ENCODE measurements around the gene PNLIPRP2.

The PNLIPRP2 gene

DNA sequence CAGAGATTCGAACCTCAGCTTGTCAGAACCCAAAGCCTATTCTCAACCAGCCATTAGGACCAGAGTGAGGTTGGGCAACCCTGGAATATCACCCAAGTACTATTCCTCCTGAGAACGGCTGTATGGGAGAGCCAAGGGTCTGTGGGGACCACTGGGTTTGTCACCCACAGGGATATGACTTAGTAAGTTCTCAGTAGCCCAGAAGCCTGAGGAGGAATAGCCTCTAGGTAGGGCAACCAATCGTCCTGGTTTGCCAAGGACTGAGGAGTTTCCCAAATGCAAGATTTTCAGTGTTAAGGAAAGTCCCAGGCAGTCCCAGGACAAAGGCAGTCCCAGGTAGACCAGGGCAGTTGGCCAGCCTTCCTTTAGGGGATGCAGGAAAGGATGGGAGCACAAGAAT is 46.7 kb downstream of the PNLIPRP2 start:
- no peak overlapping the region for H3K4me2 ChIP-seq (ENCODE audit: low read depth, low read length)
- H3K36me3 ChIP-seq (replicated peaks; ENCODE audit: insufficient read depth, low read length): no peaks in the 10 kb centered on the region
- H3K9me3 ChIP-seq (replicated peaks; ENCODE audit: insufficient read depth, low read length): no peaks in the 10 kb centered on the region
- no peak overlapping the region for H2AFZ ChIP-seq (ENCODE audit: low read length)
- no peaks in the 10 kb centered on the region for H4K20me1 ChIP-seq (ENCODE audit: insufficient read depth, low read length)
- no peak overlapping the region for H3K27ac ChIP-seq (ENCODE audit: low read length)
- no peak overlapping the region for H3K4me3 ChIP-seq (ENCODE audit: low read length)
- H3K4me1 ChIP-seq (ENCODE audit: low read length): no peaks in the 10 kb centered on the region
- no peak for DNase-seq
- H3K9me2 ChIP-seq (replicated peaks; ENCODE audit: insufficient read depth, low read length): no peaks in the 10 kb centered on the region
- no peaks in the 10 kb centered on the region for H3F3A ChIP-seq (ENCODE audit: insufficient read depth, low read length)
- TF ChIP-seq EZH2phosphoT487 (IDR thresholded peaks at IDR 0.05; ENCODE audit: low read length) (no peak), EZH2 (optimal IDR thresholded peaks at IDR 0.05; ENCODE audit: low read depth, low read length) (no peak)
- TF ChIP-seq, protein P1, sequence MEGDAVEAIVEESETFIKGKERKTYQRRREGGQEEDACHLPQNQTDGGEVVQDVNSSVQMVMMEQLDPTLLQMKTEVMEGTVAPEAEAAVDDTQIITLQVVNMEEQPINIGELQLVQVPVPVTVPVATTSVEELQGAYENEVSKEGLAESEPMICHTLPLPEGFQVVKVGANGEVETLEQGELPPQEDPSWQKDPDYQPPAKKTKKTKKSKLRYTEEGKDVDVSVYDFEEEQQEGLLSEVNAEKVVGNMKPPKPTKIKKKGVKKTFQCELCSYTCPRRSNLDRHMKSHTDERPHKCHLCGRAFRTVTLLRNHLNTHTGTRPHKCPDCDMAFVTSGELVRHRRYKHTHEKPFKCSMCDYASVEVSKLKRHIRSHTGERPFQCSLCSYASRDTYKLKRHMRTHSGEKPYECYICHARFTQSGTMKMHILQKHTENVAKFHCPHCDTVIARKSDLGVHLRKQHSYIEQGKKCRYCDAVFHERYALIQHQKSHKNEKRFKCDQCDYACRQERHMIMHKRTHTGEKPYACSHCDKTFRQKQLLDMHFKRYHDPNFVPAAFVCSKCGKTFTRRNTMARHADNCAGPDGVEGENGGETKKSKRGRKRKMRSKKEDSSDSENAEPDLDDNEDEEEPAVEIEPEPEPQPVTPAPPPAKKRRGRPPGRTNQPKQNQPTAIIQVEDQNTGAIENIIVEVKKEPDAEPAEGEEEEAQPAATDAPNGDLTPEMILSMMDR (IDR thresholded peaks at IDR 0.05; ENCODE audit: low read length): no peak
- no peak overlapping the region for H3K9ac ChIP-seq (ENCODE audit: low read length)
- H3K79me2 ChIP-seq (ENCODE audit: low read length): no peaks in the 10 kb centered on the region
- no peaks in the 10 kb centered on the region for H3K27me3 ChIP-seq (replicated peaks; ENCODE audit: insufficient read depth, low read length)

DNA sequence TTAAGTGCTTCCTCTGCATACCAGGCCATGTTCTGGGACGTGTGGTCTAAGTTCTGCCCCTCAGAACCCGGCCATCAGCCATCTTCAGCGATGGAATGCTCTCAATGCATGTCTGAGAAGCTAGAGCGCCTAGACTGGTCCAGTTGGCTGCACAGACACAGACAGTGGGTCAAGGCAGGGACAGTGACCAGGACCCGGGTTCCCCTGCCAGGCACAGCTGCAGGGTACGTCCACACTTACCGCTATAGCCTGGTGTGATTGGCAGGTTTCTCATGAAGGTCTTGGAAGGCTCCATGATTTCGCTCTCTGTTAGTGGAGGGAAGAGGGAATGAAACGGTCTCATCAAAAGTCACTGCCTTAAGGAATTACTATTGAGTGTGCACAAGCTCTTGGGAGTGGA is 47.3 kb downstream of the PNLIPRP2 start:
- H3K36me3 ChIP-seq (replicated peaks; ENCODE audit: insufficient read depth, low read length): no peaks in the 10 kb centered on the region
- no peaks in the 10 kb centered on the region for H3K9me2 ChIP-seq (replicated peaks; ENCODE audit: insufficient read depth, low read length)
- TF ChIP-seq EZH2 (optimal IDR thresholded peaks at IDR 0.05; ENCODE audit: low read depth, low read length): no peak
- TF ChIP-seq, protein P1 (IDR thresholded peaks at IDR 0.05; ENCODE audit: low read length): no peak
- TF ChIP-seq EZH2phosphoT487 (IDR thresholded peaks at IDR 0.05; ENCODE audit: low read length): no peak
- no peaks in the 10 kb centered on the region for H3K79me2 ChIP-seq (ENCODE audit: low read length)
- H3K9ac ChIP-seq (ENCODE audit: low read length): no peak overlapping the region
- no peak overlapping the region for H2AFZ ChIP-seq (ENCODE audit: low read length)
- H3K4me1 ChIP-seq (ENCODE audit: low read length): no peaks in the 10 kb centered on the region
- no peaks in the 10 kb centered on the region for H4K20me1 ChIP-seq (ENCODE audit: insufficient read depth, low read length)
- H3K4me2 ChIP-seq (ENCODE audit: low read depth, low read length): no peak overlapping the region
- H3K27ac ChIP-seq (ENCODE audit: low read length): no peak overlapping the region
- H3F3A ChIP-seq (ENCODE audit: insufficient read depth, low read length): no peaks in the 10 kb centered on the region
- DNase-seq: no peak
- H3K4me3 ChIP-seq (ENCODE audit: low read length): no peak overlapping the region
- H3K27me3 ChIP-seq (replicated peaks; ENCODE audit: insufficient read depth, low read length): no peaks in the 10 kb centered on the region
- no peaks in the 10 kb centered on the region for H3K9me3 ChIP-seq (replicated peaks; ENCODE audit: insufficient read depth, low read length)

DNA sequence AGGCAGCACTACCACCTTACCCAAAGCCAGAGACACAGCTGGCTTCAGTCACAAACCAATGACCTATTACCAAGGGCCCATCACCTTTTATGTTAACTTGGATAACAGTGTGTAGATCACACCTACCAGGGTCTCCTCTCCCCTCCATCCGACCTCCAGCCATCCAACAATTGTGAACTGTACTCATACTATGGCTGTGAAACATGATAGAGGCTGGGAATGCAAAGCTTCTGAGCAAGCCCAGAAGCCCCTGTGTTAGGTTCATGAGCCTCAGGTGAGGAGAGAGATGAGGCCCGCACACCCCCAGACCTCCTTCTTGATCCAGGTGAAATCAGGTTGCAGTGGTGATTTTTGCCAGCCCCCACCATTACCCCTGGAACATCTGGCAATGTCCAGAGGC is 47.7 kb downstream of the PNLIPRP2 start:
- Histone ChIP-seq H3K9me3 (replicated peaks; ENCODE audit: insufficient read depth, low read length) (no peaks in the 10 kb centered on the region), H3K36me3 (replicated peaks; ENCODE audit: insufficient read depth, low read length) (no peaks in the 10 kb centered on the region), H3K27me3 (replicated peaks; ENCODE audit: insufficient read depth, low read length) (no peaks in the 10 kb centered on the region), H3K4me2 (ENCODE audit: low read depth, low read length) (no peak overlapping the region), H3K27ac (ENCODE audit: low read length) (no peak overlapping the region), H3F3A (ENCODE audit: insufficient read depth, low read length) (no peaks in the 10 kb centered on the region), H3K4me1 (ENCODE audit: low read length) (no peaks in the 10 kb centered on the region), H3K4me3 (ENCODE audit: low read length) (no peak overlapping the region), H3K9ac (ENCODE audit: low read length) (no peak overlapping the region), H3K9me2 (replicated peaks; ENCODE audit: insufficient read depth, low read length) (no peaks in the 10 kb centered on the region), H3K79me2 (ENCODE audit: low read length) (no peaks in the 10 kb centered on the region), H4K20me1 (ENCODE audit: insufficient read depth, low read length) (no peaks in the 10 kb centered on the region), H2AFZ (ENCODE audit: low read length) (no peak overlapping the region)
- no peak for TF ChIP-seq EZH2 (optimal IDR thresholded peaks at IDR 0.05; ENCODE audit: low read depth, low read length)
- TF ChIP-seq, protein P1 (IDR thresholded peaks at IDR 0.05; ENCODE audit: low read length): no peak
- no peak for DNase-seq
